GM19035 (cell line): Measurements from ENCODE around the gene ZC3H12A.

Source experiments
- ATAC-seq: cut with Tn5 transposase; IDR thresholded peaks from one replicate; pipeline ENCODE4 v1.9.1; 2021; ENCODE audit not compliant: unreplicated experiment

ZC3H12A gene

DNA sequence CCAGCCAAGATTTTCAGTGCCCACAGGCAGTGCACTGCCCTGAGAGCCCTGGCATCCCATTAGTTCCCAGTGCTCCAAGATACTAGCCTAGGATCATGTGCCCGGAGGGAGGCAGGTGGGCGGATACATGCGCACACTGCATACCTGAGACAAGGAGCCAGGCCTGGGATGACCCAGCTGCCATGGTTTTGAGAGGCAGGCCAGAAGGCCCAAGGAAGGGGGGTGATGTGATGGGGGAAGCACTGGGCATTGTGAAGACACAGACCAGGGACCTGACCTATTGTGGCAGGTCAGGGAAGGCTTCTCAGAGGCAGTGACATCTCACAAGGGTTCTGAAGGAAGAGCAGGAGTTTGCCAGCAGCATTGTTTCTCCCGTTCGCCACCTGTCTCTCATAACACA, 3.6 kb downstream of the ZC3H12A start:
- ATAC-seq, result no peak

DNA sequence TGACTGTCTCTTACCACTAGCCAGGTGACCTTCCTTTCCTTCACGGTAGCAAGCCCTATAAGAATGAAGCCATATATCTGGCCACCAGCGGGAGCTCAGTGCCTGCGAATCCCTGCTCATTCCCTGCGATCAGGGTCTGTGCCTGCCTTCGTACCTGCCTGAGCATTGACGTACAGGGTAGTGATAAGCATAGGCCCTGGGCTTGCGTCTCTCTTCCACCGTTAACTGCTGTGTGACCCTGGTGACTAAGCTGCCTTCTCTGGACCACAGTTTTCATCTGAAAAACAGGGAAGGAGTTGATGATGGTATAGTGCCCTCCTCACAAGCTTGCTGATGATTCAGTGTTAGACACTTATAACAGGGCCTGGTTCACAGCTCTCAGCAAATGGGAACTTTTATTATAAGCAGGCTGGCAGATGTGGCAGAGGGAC, 4.1 kb downstream of the ZC3H12A start:
- no peak for ATAC-seq

- no peak for ATAC-seq
Measured at GRCh38 chr1:37478890-37479254, 4.5 kb downstream of the ZC3H12A start.

DNA sequence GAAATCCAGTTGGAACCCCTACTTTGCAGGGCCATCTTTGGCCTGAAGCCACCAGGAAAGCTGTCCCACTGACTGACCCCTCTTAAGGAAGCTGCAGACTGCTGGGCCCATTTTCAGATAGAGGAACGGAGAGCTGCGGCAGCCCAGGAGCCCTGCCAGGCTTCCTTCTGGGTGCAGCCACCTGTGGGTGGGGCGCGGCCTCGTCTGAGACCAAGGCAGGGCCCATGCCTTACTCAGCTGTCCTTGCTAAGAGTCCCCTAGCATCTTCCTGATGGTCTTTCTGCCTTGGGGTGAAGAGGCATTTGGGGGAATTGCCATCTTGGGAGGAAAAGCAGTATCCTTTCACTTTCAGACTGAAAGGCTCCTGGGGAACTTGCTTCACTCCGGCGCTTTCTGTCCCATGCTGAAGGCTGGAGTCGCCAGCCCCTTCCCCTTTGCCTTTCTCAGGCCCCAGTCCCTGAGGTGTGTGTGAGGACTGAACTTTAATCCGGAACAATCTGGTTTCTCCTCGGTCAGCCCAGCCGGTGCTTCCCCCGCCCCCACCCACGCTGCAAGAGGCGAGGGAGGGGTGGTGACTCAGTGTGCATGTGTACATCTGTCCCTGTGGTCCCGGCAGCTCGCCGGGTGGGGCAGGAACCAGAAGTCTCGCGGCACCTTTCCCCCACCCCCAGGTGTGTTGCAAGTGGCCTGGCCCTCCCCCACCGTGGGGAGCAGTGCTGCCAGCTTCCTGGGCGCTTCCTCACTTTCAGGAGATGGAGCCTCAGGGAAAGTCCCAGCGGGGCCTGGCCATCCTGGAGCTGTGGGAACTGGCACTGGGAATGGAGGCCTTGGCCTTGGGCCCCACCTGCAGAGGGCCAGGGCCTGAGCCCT, 5.1 kb downstream of the ZC3H12A start:
- peak; percentile 26 for ATAC-seq

DNA sequence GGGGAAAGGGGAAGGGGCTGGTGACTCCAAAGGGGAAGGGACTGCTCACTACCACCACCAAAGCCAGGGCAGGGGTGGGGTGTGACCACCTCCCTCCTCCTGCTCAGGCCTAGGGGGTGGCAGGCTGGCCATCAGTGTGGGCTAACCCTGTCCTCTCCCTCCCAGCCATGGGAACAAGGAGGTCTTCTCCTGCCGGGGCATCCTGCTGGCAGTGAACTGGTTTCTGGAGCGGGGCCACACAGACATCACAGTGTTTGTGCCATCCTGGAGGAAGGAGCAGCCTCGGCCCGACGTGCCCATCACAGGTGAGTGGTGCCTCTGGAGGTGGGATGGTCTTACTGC, 5.7 kb downstream of the ZC3H12A start:
- ATAC-seq, result no peak

- ATAC-seq, result no peak
Measured at GRCh38 chr1:37480581-37481288, 6.4 kb downstream of the ZC3H12A start.

GRCh38 chr1:37481289-37482003, 7.1 kb downstream of the ZC3H12A start:
- no peak for ATAC-seq

- no peak for ATAC-seq
Measured at GRCh38 chr1:37482004-37482785, 7.8 kb downstream of the ZC3H12A start.

DNA sequence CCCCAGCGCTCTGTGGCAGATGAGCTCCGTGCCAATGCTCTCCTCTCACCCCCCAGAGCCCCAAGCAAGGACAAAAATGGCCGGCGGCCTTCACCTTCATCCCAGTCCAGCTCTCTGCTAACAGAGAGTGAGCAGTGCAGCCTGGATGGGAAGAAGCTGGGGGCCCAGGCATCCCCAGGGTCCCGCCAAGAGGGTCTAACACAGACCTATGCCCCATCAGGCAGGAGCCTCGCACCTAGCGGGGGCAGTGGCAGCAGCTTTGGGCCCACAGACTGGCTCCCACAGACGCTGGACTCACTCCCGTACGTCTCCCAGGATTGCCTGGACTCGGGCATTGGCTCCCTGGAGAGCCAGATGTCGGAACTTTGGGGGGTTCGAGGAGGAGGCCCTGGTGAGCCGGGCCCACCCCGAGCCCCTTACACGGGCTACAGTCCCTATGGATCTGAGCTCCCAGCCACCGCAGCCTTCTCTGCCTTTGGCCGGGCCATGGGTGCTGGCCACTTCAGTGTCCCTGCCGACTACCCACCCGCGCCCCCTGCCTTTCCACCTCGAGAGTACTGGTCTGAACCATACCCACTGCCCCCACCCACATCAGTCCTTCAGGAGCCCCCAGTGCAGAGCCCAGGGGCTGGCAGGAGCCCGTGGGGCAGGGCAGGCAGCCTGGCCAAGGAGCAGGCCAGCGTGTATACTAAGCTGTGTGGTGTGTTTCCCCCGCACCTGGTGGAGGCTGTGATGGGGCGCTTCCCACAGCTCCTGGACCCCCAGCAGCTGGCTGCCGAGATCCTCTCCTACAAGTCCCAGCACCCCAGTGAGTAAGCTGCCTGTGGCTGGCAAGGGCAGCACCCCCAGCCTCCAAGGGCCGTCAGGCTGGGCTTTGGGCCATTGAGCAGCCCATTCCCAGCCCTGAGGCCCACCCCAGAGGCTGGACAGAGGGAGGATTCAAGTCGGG, 8.7 kb downstream of the ZC3H12A start:
- no peak for ATAC-seq

GRCh38 chr1:37483785-37484184, 9.4 kb downstream of the ZC3H12A start:
- ATAC-seq, result no peak

DNA sequence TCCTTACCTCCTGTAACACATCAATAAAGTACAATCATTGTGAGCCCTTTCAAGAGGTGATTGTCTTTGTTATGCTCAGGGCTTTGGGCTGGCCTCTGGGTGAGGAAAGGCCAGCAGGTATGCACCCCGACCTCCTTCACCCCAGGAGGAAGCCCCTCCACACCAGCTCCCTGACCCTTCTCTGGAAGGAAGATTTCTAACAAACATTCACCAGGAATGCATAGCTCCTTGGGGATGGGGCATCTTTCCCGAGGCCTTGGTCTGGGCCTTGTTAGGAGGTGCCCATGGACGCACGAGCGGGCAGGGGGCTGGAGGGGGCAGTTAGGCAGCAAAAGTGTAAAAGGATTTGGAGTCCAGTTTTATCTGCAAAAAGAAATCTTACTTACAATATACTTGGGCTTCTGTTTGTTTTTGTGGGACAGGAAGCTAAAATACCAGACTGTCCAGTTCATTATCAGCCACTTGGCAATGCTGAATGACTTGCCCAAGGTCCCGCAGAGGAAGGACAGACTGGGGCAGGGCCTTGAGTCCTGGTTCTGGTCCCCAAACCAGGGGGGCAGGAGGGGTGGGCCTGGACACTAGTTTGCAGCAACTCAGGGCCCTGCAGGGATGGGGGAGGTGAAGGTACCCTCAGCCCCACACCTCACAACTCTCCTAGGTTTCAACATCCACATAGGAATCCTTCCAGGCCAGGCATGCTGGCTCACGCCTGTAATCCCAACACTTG, 10.1 kb downstream of the ZC3H12A start:
- no peak for ATAC-seq

DNA sequence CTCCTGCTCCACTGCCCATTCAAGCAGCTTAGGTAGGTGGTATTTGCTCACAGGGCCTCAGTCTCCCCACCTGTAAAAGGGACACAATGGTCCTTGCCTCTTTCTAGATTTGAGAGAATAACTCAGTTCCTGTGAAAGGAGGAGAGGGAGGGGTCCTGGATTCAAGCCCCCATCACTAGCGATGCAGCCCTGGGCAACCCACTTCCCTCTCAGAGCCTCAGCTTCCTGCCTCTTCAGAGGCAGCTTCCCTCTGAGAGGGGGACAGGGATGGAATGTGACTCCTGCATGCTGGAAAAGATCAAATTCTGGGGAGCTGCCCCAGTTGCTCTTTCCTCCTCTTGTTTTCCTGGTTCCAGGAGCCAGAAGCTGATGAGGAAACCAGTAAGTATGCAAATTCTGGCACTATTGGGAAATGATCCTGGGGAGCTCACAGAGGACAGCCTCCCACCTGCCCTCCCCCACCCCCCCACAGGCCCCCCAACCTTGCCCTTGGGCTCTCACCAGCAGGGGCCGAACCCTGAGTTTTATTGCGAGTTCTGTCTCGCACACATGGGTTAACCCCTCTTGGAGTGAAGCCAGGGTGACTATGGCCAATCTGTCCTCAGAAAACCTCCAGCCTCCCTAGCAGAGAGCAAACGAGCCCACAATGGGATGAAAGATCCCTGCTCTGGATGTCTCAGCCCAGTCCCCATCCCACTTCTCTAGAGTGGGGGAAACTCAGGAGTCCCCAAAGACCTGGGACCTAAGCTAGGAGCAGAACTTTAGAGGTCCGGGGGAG, 11.7 kb downstream of the ZC3H12A start:
- no peak for ATAC-seq

GRCh38 chr1:37486680-37487618, 12.6 kb downstream of the ZC3H12A start:
- no peak for ATAC-seq

DNA sequence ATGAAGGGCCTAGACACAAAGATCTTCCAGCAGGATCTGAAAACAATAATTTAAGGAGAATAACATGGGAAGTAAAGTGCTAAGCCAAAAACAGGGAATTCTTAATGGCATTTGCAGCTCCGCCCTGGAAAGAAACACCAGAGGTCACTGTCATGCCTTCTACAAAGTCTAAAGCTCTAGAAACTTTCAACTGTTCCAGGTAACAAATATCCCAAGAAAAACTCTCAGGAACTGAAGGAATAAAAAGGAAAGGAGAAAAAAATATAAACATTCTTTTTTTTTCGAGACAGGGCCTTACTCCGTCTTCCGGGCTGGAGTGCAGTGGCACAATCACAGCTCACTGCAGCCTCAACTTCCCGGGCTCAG, 13.2 kb downstream of the ZC3H12A start:
- no peak for ATAC-seq

- ATAC-seq, result no peak
Measured at GRCh38 chr1:37493336-37494098, 19.1 kb downstream of the ZC3H12A start.

DNA sequence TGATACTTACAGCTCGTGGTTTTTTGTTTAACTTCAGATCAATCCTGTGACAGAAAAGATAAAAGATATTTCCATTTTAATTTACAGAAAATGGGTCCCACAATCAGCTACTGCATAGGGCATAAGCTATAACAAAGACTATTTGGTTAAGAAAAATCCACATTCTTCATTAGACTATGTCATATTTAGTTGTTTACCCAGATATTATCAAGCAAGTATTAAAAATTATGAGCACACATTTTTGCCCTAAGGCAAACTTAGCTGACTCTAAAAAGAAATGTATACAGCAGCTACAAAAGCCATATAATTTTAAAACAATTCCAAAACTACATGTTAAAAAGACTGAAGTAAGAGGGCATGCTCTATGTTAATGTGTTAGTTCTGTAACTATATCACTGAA, 21.5 kb downstream of the ZC3H12A start:
- no peak for ATAC-seq

- no peak for ATAC-seq
Measured at GRCh38 chr1:37497832-37498231, 23.5 kb downstream of the ZC3H12A start.
